KMS-11 (cell line): ENCODE measurements around the gene KLRC2.

Source experiments
- H2AFZ ChIP-seq: fragments of 200-600 bp; sonication (generic); 2 replicates; pipeline ENCODE4 v1.6.1; 2016; ENCODE audit warnings: antibody characterized with exemption, mixed run types, low read depth
- H3K27ac ChIP-seq: fragments of 200-600 bp; sonication (generic); 2 replicates; pipeline ENCODE4 v1.6.1; 2016; ENCODE audit warnings: mild to moderate bottlenecking, mixed run types
- H3K27me3 ChIP-seq: fragments of 200-600 bp; sonication (generic); 2 replicates; pipeline ENCODE4 v1.6.1; 2017; ENCODE audit warnings: mild to moderate bottlenecking, low read depth, mixed run types, moderate library complexity; ENCODE audit not compliant: insufficient read depth
- H3K36me3 ChIP-seq: fragments of 200-600 bp; sonication (generic); 2 replicates; pipeline ENCODE4 v1.6.1; 2017; ENCODE audit warnings: mild to moderate bottlenecking, mixed run types; ENCODE audit not compliant: insufficient read depth
- H3K4me1 ChIP-seq: fragments of 200-600 bp; sonication (generic); 2 replicates; pipeline ENCODE4 v1.6.1; 2016; ENCODE audit warnings: mild to moderate bottlenecking, low read depth, mixed run types; ENCODE audit not compliant: poor library complexity, severe bottlenecking
- H3K4me2 ChIP-seq: fragments of 200-600 bp; sonication (generic); 2 replicates; pipeline ENCODE4 v1.7.0; 2016; ENCODE audit warnings: mild to moderate bottlenecking, mixed run types
- H3K4me3 ChIP-seq: fragments of 200-600 bp; sonication (generic); IDR thresholded peaks from 2 replicates; pipeline ENCODE4 v1.6.1; 2017; ENCODE audit warnings: low read depth, low read length, mixed read lengths; ENCODE audit not compliant: insufficient read depth
- H3K79me2 ChIP-seq: fragments of 200-600 bp; sonication (generic); 2 replicates; pipeline ENCODE4 v1.6.1; 2016; ENCODE audit warnings: low read depth, mixed run types; ENCODE audit not compliant: insufficient read depth
- H3K9ac ChIP-seq: fragments of 200-600 bp; sonication (generic); 2 replicates; pipeline ENCODE4 v1.6.1; 2016; ENCODE audit warnings: mild to moderate bottlenecking, mixed run types
- H4K20me1 ChIP-seq: fragments of 200-600 bp; sonication (generic); 2 replicates; pipeline ENCODE4 v1.6.1; 2016; ENCODE audit warnings: mild to moderate bottlenecking, mixed run types; ENCODE audit not compliant: insufficient read depth
- TF ChIP-seq, protein P1 (sequence below): fragments of 200-600 bp; sonication (generic); conservative IDR thresholded peaks from 2 replicates; pipeline ENCODE4 v1.6.1; 2017; ENCODE audit warnings: low read depth, mild to moderate bottlenecking, antibody characterized with exemption, low read length, moderate library complexity, mixed read lengths

The KLRC2 gene

DNA sequence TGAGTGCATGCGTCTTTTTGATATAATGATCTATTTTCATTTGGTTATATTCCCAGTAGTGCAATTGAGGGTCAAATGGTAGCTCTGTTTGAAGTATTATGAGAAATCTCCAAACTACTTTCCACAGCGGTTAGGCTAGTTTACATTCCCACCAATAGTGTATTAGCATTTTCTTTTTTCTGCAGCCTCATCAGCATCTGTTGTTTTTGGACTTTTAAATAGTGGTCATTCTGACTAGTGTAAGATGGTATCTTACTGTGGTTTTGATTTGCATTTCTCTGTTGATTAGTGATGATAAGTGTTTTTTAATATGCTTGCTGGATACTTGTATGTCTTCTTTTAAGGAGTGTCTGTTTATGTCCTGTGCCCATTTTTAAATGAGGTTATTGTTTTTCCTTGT is 21.0 kb upstream of the KLRC2 start:
- H3K79me2 ChIP-seq: no peaks in the 10 kb centered on the region
- H4K20me1 ChIP-seq: no peaks in the 10 kb centered on the region
- no peaks in the 10 kb centered on the region for H3K4me1 ChIP-seq
- no peak overlapping the region for H2AFZ ChIP-seq
- no peak overlapping the region for H3K4me3 ChIP-seq
- TF ChIP-seq, protein P1, sequence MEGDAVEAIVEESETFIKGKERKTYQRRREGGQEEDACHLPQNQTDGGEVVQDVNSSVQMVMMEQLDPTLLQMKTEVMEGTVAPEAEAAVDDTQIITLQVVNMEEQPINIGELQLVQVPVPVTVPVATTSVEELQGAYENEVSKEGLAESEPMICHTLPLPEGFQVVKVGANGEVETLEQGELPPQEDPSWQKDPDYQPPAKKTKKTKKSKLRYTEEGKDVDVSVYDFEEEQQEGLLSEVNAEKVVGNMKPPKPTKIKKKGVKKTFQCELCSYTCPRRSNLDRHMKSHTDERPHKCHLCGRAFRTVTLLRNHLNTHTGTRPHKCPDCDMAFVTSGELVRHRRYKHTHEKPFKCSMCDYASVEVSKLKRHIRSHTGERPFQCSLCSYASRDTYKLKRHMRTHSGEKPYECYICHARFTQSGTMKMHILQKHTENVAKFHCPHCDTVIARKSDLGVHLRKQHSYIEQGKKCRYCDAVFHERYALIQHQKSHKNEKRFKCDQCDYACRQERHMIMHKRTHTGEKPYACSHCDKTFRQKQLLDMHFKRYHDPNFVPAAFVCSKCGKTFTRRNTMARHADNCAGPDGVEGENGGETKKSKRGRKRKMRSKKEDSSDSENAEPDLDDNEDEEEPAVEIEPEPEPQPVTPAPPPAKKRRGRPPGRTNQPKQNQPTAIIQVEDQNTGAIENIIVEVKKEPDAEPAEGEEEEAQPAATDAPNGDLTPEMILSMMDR: no peak
- H3K9ac ChIP-seq: no peak overlapping the region
- no peak overlapping the region for H3K27ac ChIP-seq
- no peak overlapping the region for H3K4me2 ChIP-seq
- H3K36me3 ChIP-seq: no peaks in the 10 kb centered on the region
- H3K27me3 ChIP-seq: no peaks in the 10 kb centered on the region

DNA sequence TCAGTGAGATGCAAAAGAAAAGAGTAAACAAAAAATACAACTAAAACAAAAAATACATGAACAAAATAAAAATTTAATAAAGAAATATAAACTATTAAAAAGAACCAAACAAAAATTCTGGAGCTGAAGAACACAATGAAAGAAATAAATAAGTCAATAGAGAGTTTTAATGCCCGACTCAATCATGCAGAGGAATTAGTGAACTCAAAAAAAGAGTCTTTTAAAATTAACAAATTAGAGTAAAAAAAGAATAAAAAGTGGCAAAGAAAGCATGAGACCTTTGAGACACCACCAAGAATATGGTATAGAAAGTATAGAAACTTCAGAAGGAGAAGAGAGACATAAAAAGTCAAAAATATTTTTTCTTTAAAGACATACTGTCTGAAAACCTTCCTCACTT is 20.0 kb upstream of the KLRC2 start:
- H2AFZ ChIP-seq: no peak overlapping the region
- H3K4me2 ChIP-seq: no peak overlapping the region
- no peaks in the 10 kb centered on the region for H3K79me2 ChIP-seq
- H3K27me3 ChIP-seq: no peaks in the 10 kb centered on the region
- no peaks in the 10 kb centered on the region for H3K36me3 ChIP-seq
- H3K4me3 ChIP-seq: no peak overlapping the region
- no peaks in the 10 kb centered on the region for H3K4me1 ChIP-seq
- H3K9ac ChIP-seq: no peak overlapping the region
- TF ChIP-seq, protein P1: no peak
- no peaks in the 10 kb centered on the region for H4K20me1 ChIP-seq
- no peak overlapping the region for H3K27ac ChIP-seq

DNA sequence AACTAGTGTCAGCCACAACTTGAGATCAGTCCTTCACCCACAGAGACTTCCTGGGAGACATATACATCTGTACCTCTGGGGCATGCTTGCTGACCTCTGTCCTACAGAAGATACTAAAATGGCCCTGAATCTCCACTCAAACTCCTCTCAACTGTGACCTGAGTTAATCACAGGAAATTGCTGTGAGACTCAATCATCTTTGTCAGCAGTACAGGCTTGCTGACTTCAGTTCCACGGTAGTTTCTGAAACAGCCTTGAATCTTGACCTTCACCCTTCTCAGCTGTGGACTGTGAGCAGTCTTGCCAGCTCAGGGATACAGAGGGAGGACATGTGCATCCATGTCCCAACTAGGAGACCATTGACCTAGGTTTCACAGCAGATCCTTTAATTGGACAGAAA is 18.7 kb upstream of the KLRC2 start:
- H3K79me2 ChIP-seq: no peaks in the 10 kb centered on the region
- H4K20me1 ChIP-seq: no peaks in the 10 kb centered on the region
- H3K27me3 ChIP-seq: no peaks in the 10 kb centered on the region
- no peak overlapping the region for H3K27ac ChIP-seq
- H3K4me2 ChIP-seq: no peak overlapping the region
- H3K4me1 ChIP-seq: no peaks in the 10 kb centered on the region
- no peaks in the 10 kb centered on the region for H3K36me3 ChIP-seq
- TF ChIP-seq, protein P1: no peak
- H2AFZ ChIP-seq: no peak overlapping the region
- H3K4me3 ChIP-seq: no peak overlapping the region
- no peak overlapping the region for H3K9ac ChIP-seq

DNA sequence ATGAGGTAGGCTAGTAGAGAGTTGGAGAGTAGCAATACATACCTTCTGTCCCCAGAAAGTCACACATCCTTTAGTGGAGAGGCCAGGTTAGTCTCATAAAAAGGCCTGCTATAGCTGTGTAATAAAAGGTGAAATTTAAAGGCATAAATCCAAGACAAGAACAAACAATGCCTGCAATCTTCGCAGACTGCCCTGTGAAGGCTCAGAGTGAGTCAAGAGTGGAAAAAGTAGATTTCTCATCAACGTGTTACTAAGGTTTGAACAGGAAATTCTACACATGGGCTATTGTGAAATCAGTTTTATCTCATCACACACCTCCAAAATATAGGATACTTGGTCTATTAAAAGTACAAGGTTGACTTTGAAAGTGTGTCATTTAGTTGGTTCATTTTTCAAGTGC is 17.3 kb upstream of the KLRC2 start, which contains the start of gene KLRC1:
Gene KLRC1 (minus strand): TSS at position 222 of the 400 bp plus-strand sequence. CDS start 2,221 bp downstream, outside the sequence.
- no peak within 1 kb of the TSS for H3K27ac ChIP-seq
- no peaks in the 10 kb centered on the region for H3K36me3 ChIP-seq
- H2AFZ ChIP-seq: no peak within 1 kb of the TSS
- H3K4me3 ChIP-seq: no peak within 1 kb of the TSS
- no peaks in the 10 kb centered on the region for H4K20me1 ChIP-seq
- H3K79me2 ChIP-seq: no peaks in the 10 kb centered on the region
- no peak within 1 kb of the TSS for H3K9ac ChIP-seq
- H3K4me2 ChIP-seq: no peak within 1 kb of the TSS
- H3K27me3 ChIP-seq: no peaks in the 10 kb centered on the region
- TF ChIP-seq, protein P1: no peak
- no peaks in the 10 kb centered on the region for H3K4me1 ChIP-seq
